Measurements from ENCODE around the gene SAFB.

DNA sequence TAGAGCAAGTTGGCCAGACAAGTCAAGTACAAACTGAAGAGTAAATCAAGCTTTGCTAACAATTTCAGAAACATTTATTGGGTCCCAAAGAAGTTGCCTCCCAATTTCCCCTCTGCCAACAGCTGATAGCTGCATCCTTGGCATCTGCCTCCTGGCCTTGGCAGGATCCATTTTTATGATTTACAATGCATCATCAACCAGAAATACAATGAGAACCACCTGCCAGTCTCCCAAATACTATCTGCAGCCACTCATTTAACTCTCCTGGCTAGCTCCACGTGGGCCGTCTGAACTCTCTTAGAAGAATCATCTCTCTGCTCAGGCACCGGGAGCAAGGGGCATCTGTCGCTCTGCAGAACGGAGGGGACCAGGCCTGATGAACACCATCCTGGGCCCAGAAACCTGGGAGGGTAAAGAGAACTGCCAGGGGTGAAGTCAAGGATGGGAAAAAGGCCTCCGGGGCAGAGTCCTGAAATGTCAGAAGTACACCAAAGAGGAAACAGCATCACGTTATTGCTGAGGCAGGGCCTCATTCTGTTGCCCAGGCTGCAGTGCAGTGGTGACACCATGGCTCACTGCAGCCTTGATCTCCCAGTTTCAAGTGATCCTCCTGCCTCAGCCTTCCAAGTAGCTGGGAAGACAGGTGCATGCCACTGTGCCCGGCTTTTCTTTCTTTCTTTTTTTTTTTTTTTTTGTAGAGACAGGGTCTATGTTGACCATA lies 94.5 kb downstream of the SAFB start:
- TF ChIP-seq, protein P1, sequence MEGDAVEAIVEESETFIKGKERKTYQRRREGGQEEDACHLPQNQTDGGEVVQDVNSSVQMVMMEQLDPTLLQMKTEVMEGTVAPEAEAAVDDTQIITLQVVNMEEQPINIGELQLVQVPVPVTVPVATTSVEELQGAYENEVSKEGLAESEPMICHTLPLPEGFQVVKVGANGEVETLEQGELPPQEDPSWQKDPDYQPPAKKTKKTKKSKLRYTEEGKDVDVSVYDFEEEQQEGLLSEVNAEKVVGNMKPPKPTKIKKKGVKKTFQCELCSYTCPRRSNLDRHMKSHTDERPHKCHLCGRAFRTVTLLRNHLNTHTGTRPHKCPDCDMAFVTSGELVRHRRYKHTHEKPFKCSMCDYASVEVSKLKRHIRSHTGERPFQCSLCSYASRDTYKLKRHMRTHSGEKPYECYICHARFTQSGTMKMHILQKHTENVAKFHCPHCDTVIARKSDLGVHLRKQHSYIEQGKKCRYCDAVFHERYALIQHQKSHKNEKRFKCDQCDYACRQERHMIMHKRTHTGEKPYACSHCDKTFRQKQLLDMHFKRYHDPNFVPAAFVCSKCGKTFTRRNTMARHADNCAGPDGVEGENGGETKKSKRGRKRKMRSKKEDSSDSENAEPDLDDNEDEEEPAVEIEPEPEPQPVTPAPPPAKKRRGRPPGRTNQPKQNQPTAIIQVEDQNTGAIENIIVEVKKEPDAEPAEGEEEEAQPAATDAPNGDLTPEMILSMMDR (IDR thresholded peaks at IDR 0.05): no peak
- TF ChIP-seq POLR2A (IDR thresholded peaks at IDR 0.05): no peak
